Coronary artery (tissue), 2 donors: Measurements from ENCODE around the gene TMEM150B.

ENCODE experiments used
- DNase-seq: peaks from one replicate; pipeline ENCODE4 v3.0.0-alpha.2; 2017; ENCODE audit warnings: low spot score
- H3K27ac ChIP-seq, 2 donors: fragments of 200-600 bp; sonication (generic); one replicate each; pipeline ENCODE4 v1.5.1; 2016 to 2019
- H3K4me3 ChIP-seq: fragments of 200-600 bp; sonication (generic); 2 replicates; pipeline ENCODE4 v1.5.1; 2016; ENCODE audit warnings: mild to moderate bottlenecking, moderate library complexity
- TF ChIP-seq, protein P1 (sequence below): fragments of 200-600 bp; sonication (generic); IDR thresholded peaks from one replicate; pipeline ENCODE4 v1.5.1; 2019; ENCODE audit warnings: antibody characterized with exemption

Gene TMEM150B

DNA sequence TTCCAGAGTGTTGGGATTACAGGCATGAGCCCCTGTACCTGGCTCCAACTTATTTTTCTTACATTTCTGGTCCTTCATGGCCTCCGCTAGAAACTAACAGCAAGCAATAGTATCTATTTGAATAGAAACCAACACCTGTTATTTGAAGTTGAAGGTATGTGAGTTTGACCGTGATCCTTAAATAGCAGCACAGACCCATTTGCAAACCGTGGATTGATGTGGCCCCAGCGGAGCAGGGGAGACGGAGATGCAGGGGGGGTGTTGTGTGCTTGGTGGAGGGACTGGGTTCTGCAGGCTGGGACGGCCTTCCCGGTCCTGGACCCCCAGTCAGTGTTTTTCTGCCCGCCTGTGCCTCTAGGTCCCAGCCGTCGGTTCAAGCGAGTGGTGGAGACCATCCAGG lies 16.9 kb downstream of the TMEM150B start:
- Histone ChIP-seq H3K4me3 (no peak overlapping the region), H3K27ac (no peak overlapping the region)
- TF ChIP-seq, protein P1, sequence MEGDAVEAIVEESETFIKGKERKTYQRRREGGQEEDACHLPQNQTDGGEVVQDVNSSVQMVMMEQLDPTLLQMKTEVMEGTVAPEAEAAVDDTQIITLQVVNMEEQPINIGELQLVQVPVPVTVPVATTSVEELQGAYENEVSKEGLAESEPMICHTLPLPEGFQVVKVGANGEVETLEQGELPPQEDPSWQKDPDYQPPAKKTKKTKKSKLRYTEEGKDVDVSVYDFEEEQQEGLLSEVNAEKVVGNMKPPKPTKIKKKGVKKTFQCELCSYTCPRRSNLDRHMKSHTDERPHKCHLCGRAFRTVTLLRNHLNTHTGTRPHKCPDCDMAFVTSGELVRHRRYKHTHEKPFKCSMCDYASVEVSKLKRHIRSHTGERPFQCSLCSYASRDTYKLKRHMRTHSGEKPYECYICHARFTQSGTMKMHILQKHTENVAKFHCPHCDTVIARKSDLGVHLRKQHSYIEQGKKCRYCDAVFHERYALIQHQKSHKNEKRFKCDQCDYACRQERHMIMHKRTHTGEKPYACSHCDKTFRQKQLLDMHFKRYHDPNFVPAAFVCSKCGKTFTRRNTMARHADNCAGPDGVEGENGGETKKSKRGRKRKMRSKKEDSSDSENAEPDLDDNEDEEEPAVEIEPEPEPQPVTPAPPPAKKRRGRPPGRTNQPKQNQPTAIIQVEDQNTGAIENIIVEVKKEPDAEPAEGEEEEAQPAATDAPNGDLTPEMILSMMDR: no peak
- no peak for DNase-seq

DNA sequence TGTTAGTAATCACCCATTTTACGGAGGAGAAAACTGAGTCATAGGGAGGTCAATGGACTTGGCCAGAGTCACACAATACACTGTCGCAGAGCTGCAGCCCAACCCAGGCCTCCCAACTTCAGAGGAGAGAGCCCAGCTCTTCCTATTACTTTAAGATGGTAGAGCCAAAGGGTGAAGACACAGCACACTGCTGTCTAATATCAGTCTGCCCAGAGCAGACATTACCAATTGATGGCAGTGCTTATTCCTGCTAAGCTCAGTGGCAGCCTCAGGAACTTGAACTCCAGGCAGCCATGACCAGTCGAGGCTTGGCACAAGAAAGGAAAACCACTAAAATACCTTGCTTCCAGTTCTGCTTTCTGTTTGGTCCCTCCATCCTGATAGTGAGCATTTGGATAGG lies 18.4 kb downstream of the TMEM150B start:
- TF ChIP-seq, protein P1: no peak
- Histone ChIP-seq H3K27ac (no peak overlapping the region), H3K4me3 (no peak overlapping the region)

DNA sequence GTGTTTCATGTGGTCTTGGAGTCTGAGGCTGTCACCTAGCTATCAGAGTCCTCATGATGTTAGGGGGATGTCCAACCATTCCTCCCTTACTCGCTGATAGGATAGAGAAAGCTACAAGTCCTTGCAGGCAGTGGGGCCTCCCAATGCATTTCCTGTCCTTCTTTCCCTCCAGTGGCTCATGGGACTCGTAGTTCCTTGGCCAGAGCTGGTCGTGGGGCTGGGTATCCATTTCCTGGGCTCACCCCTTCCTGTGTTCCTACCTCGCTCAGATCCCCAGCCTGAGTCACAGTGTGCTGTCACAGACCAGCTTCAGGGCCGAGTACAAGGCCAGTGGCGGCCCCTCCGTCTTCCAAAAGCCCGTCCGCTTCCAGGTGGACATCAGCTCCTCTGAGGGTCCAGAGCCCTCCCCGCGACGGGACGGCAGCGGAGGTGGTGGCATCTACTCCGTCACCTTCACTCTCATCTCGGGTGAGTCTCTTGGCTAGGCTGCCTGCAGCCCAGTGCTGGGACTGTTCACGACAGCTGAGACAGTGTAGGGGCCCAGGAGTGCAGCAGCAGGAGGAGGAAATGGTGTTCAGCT lies 19.1 kb downstream of the TMEM150B start:
- Histone ChIP-seq H3K4me3 (no peak overlapping the region), H3K27ac (no peak overlapping the region)
- TF ChIP-seq, protein P1: no peak
- no peak for DNase-seq

More for the DNA sequence above, 18.4 kb downstream of the TMEM150B start:
- no peak for DNase-seq

DNA sequence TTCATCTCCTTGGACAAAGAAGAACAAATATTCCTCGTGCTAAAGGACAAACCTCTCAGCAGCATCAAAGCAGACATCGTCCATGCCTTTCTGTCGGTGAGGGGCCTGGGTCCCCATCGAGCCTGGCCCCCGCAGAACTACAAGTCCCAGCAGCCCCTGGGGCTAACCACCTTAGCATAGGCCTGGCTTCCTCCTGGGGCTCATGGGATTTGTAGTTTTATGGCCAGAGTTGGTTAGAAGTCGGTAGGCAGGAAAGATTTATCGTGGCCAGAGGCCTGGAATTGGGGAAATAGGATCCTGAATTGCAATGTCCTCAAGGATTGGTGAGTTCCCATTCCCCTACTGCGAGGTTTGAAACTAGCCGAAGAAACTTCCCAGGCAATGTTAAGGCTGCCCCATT lies 19.6 kb downstream of the TMEM150B start:
- Histone ChIP-seq H3K27ac (no peak overlapping the region), H3K4me3 (no peak overlapping the region)
- no peak for DNase-seq

DNA sequence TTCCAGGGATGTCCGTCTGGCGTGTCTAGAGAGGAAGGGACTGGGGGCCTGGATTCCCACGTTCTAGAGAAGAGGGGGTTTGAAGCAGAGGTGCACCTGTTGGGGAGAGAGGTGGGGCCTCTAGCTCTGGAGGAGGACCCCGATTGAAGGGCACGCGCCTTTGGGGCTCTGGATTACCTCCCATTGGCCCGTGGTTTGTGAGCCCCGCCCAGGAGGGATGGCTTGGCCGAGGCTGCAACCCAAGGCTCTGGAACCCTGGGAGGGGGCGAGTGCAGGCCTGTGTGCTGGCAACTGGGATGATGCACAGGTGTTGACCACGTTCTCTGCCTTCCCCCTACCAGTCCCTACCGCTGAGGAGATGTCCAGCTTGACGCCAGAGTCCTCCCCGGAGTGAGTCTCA lies 20.2 kb downstream of the TMEM150B start:
- no peak overlapping the region for H3K27ac ChIP-seq
- H3K4me3 ChIP-seq: no peak overlapping the region
- TF ChIP-seq, protein P1: no peak
- DNase-seq: no peak

More for the DNA sequence above, 19.6 kb downstream of the TMEM150B start:
- TF ChIP-seq, protein P1: no peak

DNA sequence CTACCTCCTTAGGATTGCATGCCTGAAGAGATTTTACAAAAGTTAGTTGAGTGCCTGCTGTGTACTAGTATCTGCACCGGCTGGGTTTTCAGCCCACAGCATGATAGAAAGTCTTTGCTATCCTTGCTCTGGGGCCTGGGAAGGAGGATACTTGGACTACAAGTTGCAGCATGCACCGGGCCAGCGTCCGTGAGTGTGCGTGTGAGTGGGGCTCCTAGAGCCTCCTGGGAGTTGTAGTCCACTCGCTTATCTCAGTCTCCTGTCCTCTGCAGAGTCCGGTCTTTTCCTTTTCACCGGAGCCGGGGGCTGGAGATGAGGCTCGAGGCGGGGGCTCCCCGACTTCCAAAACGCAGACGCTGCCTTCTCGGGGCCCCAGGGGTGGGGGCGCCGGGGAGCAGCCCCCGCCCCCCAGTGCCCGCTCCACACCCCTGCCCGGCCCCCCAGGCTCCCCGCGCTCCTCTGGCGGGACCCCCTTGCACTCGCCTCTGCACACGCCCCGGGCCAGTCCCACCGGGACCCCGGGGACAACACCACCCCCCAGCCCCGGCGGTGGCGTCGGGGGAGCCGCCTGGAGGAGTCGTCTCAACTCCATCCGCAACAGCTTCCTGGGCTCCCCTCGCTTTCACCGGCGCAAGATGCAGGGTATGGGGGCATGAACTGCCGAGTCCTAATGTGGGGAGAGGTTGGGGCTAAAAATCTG lies 20.7 kb downstream of the TMEM150B start:
- TF ChIP-seq, protein P1: no peak
- Histone ChIP-seq H3K4me3 (no peak overlapping the region), H3K27ac (no peak overlapping the region)
- no peak for DNase-seq

DNA sequence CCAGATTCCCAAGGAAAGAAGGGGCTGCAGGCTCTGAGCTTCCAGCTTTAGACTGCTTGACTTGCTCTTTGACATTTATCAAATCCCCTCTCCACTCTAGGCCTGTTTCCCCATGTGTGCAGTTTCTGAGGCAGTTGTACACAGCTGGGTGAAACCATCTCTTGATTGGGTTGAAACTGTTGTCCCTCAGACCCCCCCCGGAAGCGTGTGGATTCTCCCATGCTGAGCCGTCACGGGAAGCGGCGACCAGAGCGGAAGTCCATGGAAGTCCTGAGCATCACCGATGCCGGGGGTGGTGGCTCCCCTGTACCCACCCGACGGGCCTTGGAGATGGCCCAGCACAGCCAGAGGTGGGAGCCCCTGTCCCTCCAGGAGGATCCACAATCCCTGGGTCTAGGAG lies 21.7 kb downstream of the TMEM150B start:
- no peak overlapping the region for H3K27ac ChIP-seq
- DNase-seq: no peak
- TF ChIP-seq, protein P1: no peak

More for the DNA sequence above, 21.7 kb downstream of the TMEM150B start:
- no peak overlapping the region for H3K4me3 ChIP-seq
